DMS153 treated with DMSO at 0.1 percent for 48 hours (cell line): ENCODE data around the gene CABP1.

ENCODE experiments used
- DNase-seq: peaks from one replicate; lab custom pipeline; 2025; ENCODE audit not compliant: unreplicated experiment; lab: John Stamatoyannopoulos, UW

The CABP1 gene

GRCh38 chr12:120630104-120630892, 10.1 kb upstream of the CABP1 start:
- no peak for DNase-seq

DNA sequence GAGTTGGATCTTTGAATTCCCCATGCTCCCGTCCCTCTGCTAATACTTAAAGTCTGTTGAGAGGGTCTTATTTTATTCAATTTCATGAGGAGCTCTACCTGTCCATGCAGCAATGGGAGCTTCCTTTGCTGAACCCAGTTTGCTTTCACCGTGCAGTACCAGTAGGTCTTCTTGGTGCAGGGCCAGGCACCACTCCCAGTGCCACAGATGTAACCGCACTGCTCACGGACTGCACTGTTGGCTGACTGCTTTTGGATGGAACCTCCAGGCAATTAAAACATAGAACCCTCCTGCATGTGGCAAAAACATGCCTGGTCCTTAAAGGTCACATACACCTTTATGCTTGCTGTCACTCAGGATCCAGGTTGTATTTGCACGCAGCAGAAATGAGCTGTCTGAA, 9.3 kb upstream of the CABP1 start:
- DNase-seq, result no peak

- no peak for DNase-seq
These were observed 721 bp downstream of the CABP1 start for GRCh38 chr12:120640861-120641833.

DNA sequence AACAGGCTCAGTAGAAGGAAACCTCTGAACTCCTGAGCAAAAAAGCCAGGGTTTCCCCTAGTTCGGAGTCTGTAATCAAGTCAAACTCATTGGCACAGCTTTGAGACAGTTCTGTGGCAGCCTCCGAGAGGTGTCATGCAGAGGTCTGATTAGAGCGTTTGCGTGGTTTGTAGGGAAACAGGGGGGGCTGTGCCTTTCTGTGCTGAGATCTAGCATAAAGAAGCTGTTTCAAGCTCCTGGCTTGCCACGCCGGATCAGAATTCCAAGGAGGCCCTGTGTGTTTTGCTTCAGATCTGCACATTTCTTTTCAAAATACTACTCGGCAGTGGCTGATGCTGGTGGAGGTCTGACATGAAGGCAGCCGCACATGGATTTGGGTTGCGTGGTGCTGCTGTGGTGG, 1.7 kb downstream of the CABP1 start:
- DNase-seq, result no peak

- no peak for DNase-seq
These were observed 2.4 kb downstream of the CABP1 start for GRCh38 chr12:120642826-120643225.

DNA sequence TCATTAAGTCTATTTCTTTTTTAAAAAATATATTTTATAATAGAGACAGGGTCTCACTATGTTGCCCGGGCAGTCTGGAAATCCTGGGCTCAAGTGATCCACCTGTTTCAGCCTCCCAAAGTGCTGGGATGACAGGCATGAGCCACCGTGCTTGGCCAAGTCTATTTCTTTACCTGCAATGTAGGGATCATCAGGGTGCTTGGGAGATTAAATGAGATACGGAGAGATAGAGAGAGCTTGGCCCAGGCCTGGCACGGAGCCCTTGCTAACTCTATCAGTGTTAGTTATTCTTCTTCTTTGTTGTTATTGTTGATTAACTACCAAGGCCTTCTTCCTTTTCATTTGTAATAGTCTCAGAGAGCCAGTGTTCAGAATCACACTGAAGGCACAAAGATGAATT, 3.1 kb downstream of the CABP1 start:
- no peak for DNase-seq

GRCh38 chr12:120646044-120646443, 5.6 kb downstream of the CABP1 start:
- no peak for DNase-seq

DNA sequence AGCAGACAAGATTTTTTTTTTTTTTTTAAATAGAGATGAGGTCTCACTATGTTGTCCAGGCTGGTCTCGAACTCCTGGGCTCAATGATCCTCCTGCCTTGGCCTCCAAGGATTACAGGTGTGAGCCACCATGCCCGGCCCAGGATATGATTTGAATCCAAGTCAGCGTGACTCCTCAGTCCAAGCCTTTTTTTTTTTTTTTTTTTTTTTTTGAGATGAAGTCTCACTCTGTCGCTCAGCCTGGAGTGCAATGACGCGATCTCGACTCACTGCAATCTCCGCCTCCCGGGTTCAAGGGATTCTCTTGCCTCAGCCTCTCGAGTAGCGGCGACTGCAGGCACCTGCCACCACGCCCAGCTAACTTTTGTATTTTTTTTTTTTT, 6.9 kb downstream of the CABP1 start:
- no peak for DNase-seq

- no peak for DNase-seq
These were observed 9.2 kb downstream of the CABP1 start for GRCh38 chr12:120649442-120650232.

DNA sequence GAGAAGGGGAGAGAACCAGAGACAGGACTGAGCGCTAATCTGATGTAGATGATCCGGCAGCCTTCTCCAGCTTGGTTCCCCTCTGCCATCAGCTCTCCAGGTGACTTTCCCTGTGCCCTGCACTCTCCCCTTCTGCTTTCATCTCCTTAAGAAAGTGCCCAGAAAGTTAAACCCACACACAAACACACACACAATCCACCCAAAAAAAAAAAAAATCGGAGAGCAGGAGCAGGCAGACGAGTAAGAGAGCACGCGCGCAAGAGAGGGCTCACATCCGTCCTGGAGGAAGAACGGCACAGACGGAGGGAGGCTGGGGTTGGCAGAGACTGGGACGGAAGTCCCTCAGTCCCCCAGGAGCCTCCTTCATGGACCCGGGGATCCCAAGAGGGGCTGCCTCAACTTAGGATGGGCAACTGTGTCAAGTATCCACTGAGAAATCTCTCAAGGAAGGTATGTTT, 9.8 kb downstream of the CABP1 start:
- DNase-seq, result no peak

GRCh38 chr12:120651821-120652220, 11.4 kb downstream of the CABP1 start:
- no peak for DNase-seq

- no peak for DNase-seq
These were observed 12.4 kb downstream of the CABP1 start for GRCh38 chr12:120652656-120653435.

DNA sequence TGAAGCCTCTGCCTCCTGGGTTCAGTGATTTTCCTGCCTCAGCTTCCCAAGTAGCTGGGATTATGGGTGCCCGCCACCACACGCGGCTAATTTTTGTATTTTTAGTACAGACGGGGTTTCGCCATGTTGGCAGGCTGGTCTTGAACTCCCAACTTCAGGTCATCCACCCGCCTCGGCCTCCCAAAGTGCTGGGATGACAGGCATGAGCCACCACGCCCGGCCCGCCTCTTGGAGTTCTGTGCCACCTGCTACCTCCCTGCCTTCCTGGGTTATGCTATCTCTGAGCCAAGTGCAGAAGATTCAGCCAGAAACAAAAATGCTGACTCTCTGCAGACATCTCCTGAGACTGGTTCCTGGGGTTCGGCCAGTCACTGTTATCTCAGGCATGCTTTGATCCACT, 13.2 kb downstream of the CABP1 start:
- no peak for DNase-seq

- no peak for DNase-seq
These were observed 14.2 kb downstream of the CABP1 start for GRCh38 chr12:120654656-120655055.

DNA sequence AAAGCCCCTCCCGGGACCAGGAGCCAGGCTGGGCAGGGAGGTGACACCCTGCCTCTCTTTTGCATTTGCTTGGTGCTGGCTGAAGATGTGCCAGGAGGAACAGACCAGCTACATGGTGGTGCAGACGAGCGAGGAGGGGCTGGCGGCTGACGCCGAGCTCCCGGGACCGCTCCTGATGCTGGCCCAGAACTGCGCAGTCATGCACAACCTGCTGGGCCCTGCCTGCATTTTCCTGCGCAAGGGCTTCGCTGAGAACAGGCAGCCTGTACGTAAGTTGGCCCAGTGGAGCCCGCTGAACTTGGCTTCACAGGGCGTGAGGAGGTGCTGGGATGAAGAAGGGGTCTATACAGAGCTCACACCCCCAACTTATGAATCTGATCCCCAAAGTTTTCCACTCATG, 15.6 kb downstream of the CABP1 start:
- no peak for DNase-seq

DNA sequence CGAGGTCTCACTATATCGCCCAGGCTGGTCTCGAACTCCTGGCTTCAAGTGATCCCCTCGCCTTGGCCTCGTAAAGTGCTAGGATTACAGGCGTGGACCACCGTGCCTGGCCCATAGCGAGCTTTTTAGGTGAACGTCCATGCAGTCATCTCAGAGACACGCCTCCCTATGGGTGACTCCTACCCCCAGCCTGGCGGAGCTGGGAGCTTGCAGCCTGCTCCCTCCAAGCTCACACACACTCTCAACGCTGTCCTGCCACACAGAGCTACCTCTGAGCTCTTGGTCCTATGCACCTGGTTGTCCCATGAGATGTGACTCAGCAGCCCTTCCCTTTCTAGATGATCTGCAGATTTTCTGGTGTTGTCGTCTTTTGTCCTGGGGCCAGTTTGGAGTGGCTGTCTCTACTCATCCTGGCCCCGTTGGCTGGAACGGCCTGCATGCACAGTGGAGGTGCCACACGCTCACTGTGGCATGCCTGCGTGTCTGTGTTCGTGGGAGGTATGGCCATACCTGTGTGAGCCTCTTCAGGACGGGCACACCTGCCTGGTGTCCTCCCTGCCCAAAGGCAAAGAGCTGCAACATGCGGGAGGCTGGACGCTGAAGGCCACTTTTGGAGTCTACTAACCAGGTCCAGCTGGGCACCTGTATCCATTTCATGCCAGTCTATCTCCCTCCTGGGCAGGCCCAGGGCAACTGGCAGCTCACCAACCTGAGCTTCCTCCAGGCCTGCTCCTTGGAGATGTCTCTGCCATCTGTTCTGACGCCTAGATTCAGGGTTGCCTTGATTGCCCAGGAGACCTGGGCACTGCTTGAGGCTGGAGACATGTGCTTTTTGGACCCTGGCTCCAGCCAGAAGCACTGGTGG, 18.1 kb downstream of the CABP1 start:
- no peak for DNase-seq

DNA sequence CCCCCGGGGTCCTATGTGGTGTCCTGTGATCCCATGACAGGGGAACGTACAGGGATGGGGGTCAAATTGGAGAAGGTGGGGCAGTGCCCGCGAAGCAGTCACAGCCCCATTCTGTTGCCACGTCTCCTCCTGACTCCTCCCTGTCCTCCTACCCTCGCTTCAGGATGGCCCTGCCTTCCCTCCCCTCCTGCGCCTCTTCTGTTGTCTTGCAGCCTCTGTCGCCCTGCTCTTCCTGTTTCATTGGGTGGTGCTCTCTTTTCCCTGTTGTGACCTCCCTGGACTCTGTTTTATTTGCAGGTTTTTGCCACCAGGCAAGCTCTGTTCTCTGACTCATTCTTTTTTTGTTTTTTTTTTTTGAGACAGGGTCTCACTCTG, 18.7 kb downstream of the CABP1 start:
- no peak for DNase-seq

- no peak for DNase-seq
These were observed 21.0 kb downstream of the CABP1 start for GRCh38 chr12:120661432-120661831.

DNA sequence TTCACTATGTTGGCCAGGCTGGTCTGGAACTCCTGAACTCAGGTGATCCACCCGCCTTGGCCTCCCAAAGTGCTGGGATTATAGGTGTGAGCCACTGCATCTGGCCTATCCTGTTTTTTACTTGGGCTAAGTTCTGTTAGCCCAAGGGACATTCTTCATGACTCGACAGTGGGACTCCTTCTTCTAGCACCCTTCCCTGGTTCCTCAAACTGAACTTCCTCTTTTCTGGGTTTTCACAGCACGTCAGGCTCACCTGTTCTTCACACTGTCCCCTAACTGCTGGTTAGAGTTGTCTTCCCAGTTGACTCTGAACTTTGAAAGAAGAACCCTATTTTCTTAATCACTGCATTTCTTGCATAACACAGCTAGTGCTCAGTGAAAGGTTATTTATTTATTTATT, 22.5 kb downstream of the CABP1 start:
- no peak for DNase-seq

- no peak for DNase-seq
These were observed 23.3 kb downstream of the CABP1 start for GRCh38 chr12:120663741-120664140.
